T-cell (primary cell): ENCODE measurements around the gene FSTL4. TPM values are rescaled to one million over a fixed set of nuclear protein-coding genes. Genes with fewer than 3 reads are reported as not detected.

Experiments used
- ATAC-seq, 4 experiments: fragments of 200-7000 bp in 3 of 4; fragments of 150-1000 bp in 1 of 4; cut with Tn5 transposase; replicated peaks in 1 of 4; 1 replicate in 3 of 4; 2 replicates in 1 of 4; pipeline ENCODE4 v1.10.0; 2021; ENCODE audit warnings: moderate library complexity in 3 of 4, mild to moderate bottlenecking in 2 of 4, moderate number of reproducible peaks in 1 of 4
- CTCF ChIA-PET, 2 donors: fragments of 300-600 bp; sonication (Branson Sonifier 250); formaldehyde crosslinking; loops; one replicate each; lab custom pipeline; 2022; ENCODE audit warnings: antibody characterized with exemption in 2 of 2; lab: Charles Lee
- POLR2A ChIA-PET, 2 donors: fragments of 300-600 bp; sonication (Branson Sonifier 250); formaldehyde crosslinking; loops; one replicate each; lab custom pipeline; 2022; ENCODE audit warnings: antibody characterized with exemption in 2 of 2; lab: Charles Lee
- DNase-seq, 35 experiments: peaks; one replicate each; pipeline versions ENCODE4 v3.0.0 to v3.0.0-alpha.2; 2013 to 2023
- H3K27ac ChIP-seq: one replicate; pipeline ENCODE4 v1.5.1; 2013; ENCODE audit warnings: low read length
- H3K27me3 ChIP-seq, 2 experiments: replicated peaks in 1 of 2; 1 replicate in 1 of 2; 2 replicates in 1 of 2; pipeline versions ENCODE4 v1.6.1 to v1.7.0; 2013; ENCODE audit warnings: low read length in 1 of 2, mixed read lengths in 1 of 2; ENCODE audit not compliant: control insufficient read depth in 2 of 2, insufficient read depth in 2 of 2; ENCODE audit errors: extremely low read depth in 1 of 2
- H3K36me3 ChIP-seq, 2 donors: 1 replicate in 1 of 2; 2 replicates in 1 of 2; pipeline versions ENCODE4 v1.6.1 to v1.7.0; 2013; ENCODE audit warnings: low read length in 1 of 2; ENCODE audit not compliant: control insufficient read depth in 2 of 2, insufficient read depth in 1 of 2; ENCODE audit errors: extremely low read depth in 1 of 2
- H3K4me1 ChIP-seq, 2 experiments: 1 replicate in 1 of 2; 2 replicates in 1 of 2; pipeline versions ENCODE4 v1.6.1 to v1.7.0; 2013; ENCODE audit warnings: low read length in 2 of 2, mixed read lengths in 1 of 2; ENCODE audit not compliant: insufficient read depth in 2 of 2, control insufficient read depth in 1 of 2; ENCODE audit errors: extremely low read depth in 1 of 2
- H3K4me3 ChIP-seq, 2 donors: 1 replicate in 1 of 2; 2 replicates in 1 of 2; pipeline versions ENCODE4 v1.5.1 to v1.7.0; 2013; ENCODE audit warnings: mild to moderate bottlenecking in 2 of 2, low read length in 1 of 2, moderate library complexity in 1 of 2; ENCODE audit not compliant: control insufficient read depth in 1 of 2; ENCODE audit errors: extremely low read depth in 1 of 2
- H3K9me3 ChIP-seq: 2 replicates; pipeline ENCODE4 v1.7.0; 2013
- H3K27ac Mint-ChIP-seq, 2 donors: one replicate each; pipeline ENCODE4 v1.8.0; 2020 to 2021; ENCODE audit warnings: mild to moderate bottlenecking in 2 of 2, mixed read lengths in 2 of 2
- H3K27me3 Mint-ChIP-seq, 2 donors: one replicate each; pipeline ENCODE4 v1.8.0; 2021 to 2022; ENCODE audit warnings: mixed read lengths in 2 of 2
- H3K36me3 Mint-ChIP-seq: one replicate; pipeline ENCODE4 v1.8.0; 2021; ENCODE audit warnings: mixed read lengths
- H3K4me1 Mint-ChIP-seq, 3 donors: one replicate each; pipeline ENCODE4 v1.8.0; 2020 to 2022; ENCODE audit warnings: mixed read lengths in 3 of 3, mild to moderate bottlenecking in 1 of 3
- H3K4me3 Mint-ChIP-seq, 3 donors: one replicate each; pipeline ENCODE4 v1.8.0; 2020 to 2022; ENCODE audit warnings: mild to moderate bottlenecking in 3 of 3, mixed read lengths in 3 of 3, moderate library complexity in 3 of 3
- H3K9me3 Mint-ChIP-seq, 3 donors: one replicate each; pipeline ENCODE4 v1.8.0; 2020 to 2022; ENCODE audit warnings: mixed read lengths in 3 of 3
- WGBS: methylation state at CpG from one replicate; pipeline ENCODE4 v1.1.5; 2013; ENCODE audit warnings: missing lambda C conversion rate; ENCODE audit not compliant: insufficient coverage; 5-methylcytosine and 5-hydroxymethylcytosine counted together
- total RNA-seq, 35 experiments: library from RNA in 6 of 35; stranded (reverse) in 6 of 35; fragments of 120-200 nt in 1 of 35; gene quantifications; one replicate each; pipeline versions ENCODE4 v1.2.1 to v1.2.4 and lab custom pipeline; 2013 to 2026

Gene FSTL4
- total RNA-seq, 5 donors from 2014 or later (not counting 1 experiment from before 2014, with no cell fraction given): 1.6 TPM; not detected in 3

GRCh38 chr5:133599044-133599443 is 13.3 kb downstream of the FSTL4 start:
- ATAC-seq (no peak), DNase-seq (no peak)
- no peaks in the 10 kb centered on the region for H3K36me3 ChIP-seq
- peaks cover 0 to 21% of the 10 kb centered on the region in 2 experiments for H3K27me3 ChIP-seq
- H3K27me3 Mint-ChIP-seq: peaks cover 9 to 15% of the 10 kb centered on the region in 2 donors
- H3K4me1 Mint-ChIP-seq: no peaks in the 10 kb centered on the region
- no peak overlapping the region for H3K27ac ChIP-seq
- no peaks in the 10 kb centered on the region for H3K36me3 Mint-ChIP-seq
- ChIA-PET POLR2A (no interaction called here), CTCF (no interaction called here)
- no peak overlapping the region for H3K4me3 ChIP-seq
- H3K4me3 Mint-ChIP-seq: no peak overlapping the region
- no peaks in the 10 kb centered on the region for H3K9me3 Mint-ChIP-seq
- no peak overlapping the region for H3K27ac Mint-ChIP-seq
- WGBS: 97% methylated on average over 4 of the region's 8 CpGs
- H3K9me3 ChIP-seq: no peaks in the 10 kb centered on the region
- H3K4me1 ChIP-seq: no peaks in the 10 kb centered on the region

DNA sequence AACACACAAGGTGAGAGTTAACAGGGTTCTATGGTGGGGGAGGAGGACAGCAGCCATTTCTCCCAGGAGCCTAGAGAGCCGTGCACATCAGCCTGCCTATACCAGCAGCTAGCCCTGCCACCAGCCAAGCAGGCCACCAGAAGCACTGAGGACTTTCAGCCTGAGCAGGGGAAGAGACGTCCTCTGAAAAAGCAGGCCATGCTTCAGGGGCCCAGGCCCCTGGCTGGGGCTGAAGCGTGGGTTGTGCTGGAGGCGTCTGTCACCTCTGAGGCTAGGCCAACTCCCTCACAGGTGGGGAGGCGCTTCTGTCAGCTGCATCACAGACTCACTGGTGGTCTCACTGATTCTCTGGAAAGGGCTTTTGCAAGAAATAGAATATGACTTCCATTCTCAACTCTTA is 16.3 kb downstream of the FSTL4 start:
- ATAC-seq (no peak), DNase-seq (no peak)
- no peak overlapping the region for H3K27ac ChIP-seq
- peaks cover 0 to 33% of the 10 kb centered on the region in 2 experiments for H3K27me3 ChIP-seq
- no peaks in the 10 kb centered on the region for H3K9me3 ChIP-seq
- Mint-ChIP-seq H3K4me3 (no peak overlapping the region), H3K27ac (no peak overlapping the region), H3K4me1 (no peaks in the 10 kb centered on the region), H3K27me3 (peaks cover 6 to 15% of the 10 kb centered on the region in 2 donors), H3K36me3 (no peaks in the 10 kb centered on the region), H3K9me3 (no peaks in the 10 kb centered on the region)
- ChIA-PET CTCF (no interaction called here), POLR2A (interaction anchor here in 1 of 2 donors (0.6 kb wide), 1 partner anchor 608 kb away, joined by 7 read pairs; no protein-coding TSS in a partner anchor)
- no peak overlapping the region for H3K4me3 ChIP-seq
- 55% methylated on average over 3 of the region's 5 CpGs for WGBS
- H3K4me1 ChIP-seq: no peaks in the 10 kb centered on the region
- H3K36me3 ChIP-seq: no peaks in the 10 kb centered on the region

GRCh38 chr5:133595465-133595864 is 16.9 kb downstream of the FSTL4 start:
- CTCF ChIA-PET: interaction anchor here in 1 of 2 donors (0.5 kb wide), 1 partner anchor 1288 kb away, joined by 3 read pairs; no protein-coding TSS in a partner anchor
- Mint-ChIP-seq H3K27me3 (peaks cover 5 to 15% of the 10 kb centered on the region in 2 donors), H3K9me3 (no peaks in the 10 kb centered on the region), H3K27ac (no peak overlapping the region), H3K4me3 (no peak overlapping the region), H3K4me1 (no peaks in the 10 kb centered on the region), H3K36me3 (no peaks in the 10 kb centered on the region)
- 53% methylated on average over 5 of the region's 5 CpGs for WGBS
- POLR2A ChIA-PET: interaction anchor here in 1 of 2 donors (0.6 kb wide), 1 partner anchor 609 kb away, joined by 7 read pairs; no protein-coding TSS in a partner anchor
- no peak for ATAC-seq
- Histone ChIP-seq H3K27me3 (peaks cover 0 to 39% of the 10 kb centered on the region in 2 experiments), H3K9me3 (no peaks in the 10 kb centered on the region), H3K36me3 (no peaks in the 10 kb centered on the region), H3K27ac (no peak overlapping the region), H3K4me1 (no peaks in the 10 kb centered on the region), H3K4me3 (no peak overlapping the region)
- DNase-seq: no peak

DNA sequence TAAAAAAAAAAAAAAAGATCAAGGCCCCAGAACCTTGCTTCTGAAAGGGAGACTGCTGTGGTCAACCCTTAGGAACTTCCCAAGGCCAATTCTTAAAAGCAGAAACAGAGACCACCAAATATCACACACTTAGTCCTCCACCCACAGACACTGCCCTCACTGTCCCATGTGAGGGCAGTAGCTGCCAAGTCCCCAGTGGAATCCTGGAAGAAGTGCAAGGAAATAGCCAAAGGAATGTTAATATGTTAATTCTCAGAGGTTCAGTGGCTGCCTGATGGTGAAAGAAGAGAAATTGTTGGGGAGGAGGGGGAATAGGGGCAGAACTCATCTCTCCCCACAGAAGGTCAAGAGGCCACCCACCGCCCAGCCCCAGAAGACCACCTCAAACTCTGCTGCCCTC is 23.1 kb downstream of the FSTL4 start:
- no peaks in the 10 kb centered on the region for H3K9me3 ChIP-seq
- H3K4me1 ChIP-seq: no peaks in the 10 kb centered on the region
- no peaks in the 10 kb centered on the region for H3K4me1 Mint-ChIP-seq
- H3K4me3 ChIP-seq: no peak overlapping the region
- POLR2A ChIA-PET: no interaction called here
- H3K27ac Mint-ChIP-seq: no peak overlapping the region
- no peaks in the 10 kb centered on the region for H3K36me3 ChIP-seq
- peaks cover 0 to 28% of the 10 kb centered on the region in 2 experiments for H3K27me3 ChIP-seq
- WGBS: no CpG with 5 or more reads among the region's 1 CpG
- CTCF ChIA-PET: no interaction called here
- DNase-seq (no peak), ATAC-seq (no peak)
- H3K4me3 Mint-ChIP-seq: no peak overlapping the region
- H3K36me3 Mint-ChIP-seq: no peaks in the 10 kb centered on the region
- no peaks in the 10 kb centered on the region for H3K9me3 Mint-ChIP-seq
- H3K27ac ChIP-seq: no peak overlapping the region
- H3K27me3 Mint-ChIP-seq: peaks cover 2 to 6% of the 10 kb centered on the region in 2 donors

DNA sequence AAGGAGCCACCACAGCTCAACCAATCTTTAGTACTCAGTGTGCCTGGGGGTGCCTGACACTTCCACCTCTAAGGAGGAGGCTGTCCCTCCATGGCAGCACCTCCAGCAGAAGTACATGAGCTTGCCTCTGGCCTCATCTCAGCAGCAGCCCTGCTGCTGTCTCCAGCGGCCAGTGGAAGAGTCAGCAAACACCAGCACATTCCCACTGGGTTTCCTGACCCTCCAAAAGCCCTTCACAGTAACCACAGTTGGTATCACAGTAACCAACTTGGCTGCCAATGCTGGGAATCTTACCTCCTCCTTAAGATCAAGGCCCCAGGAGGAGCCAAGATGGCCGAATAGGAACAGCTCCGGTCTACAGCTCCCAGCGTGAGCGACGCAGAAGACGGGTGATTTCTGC is 29.4 kb downstream of the FSTL4 start:
- Mint-ChIP-seq H3K36me3 (no peaks in the 10 kb centered on the region), H3K27ac (peak overlapping the region in 1 of 2 donors; percentile 27), H3K9me3 (no peaks in the 10 kb centered on the region), H3K4me3 (peak overlapping the region in 2 of 3 donors; percentile 45 to 63), H3K4me1 (peaks cover 0 to 3% (median 0%) of the 10 kb centered on the region in 3 donors), H3K27me3 (peaks cover 12 to 30% of the 10 kb centered on the region in 2 donors)
- no peak overlapping the region for H3K4me3 ChIP-seq
- H3K9me3 ChIP-seq: no peaks in the 10 kb centered on the region
- no peak for ATAC-seq
- 63% methylated on average over 1 of the region's 7 CpGs for WGBS
- no peak for DNase-seq
- ChIA-PET CTCF (interaction anchor here in 1 of 2 donors (1.0 kb wide), 1 partner anchor 60 kb away, joined by 3 read pairs; no protein-coding TSS in a partner anchor), POLR2A (no interaction called here)
- H3K27ac ChIP-seq: no peak overlapping the region
- no peaks in the 10 kb centered on the region for H3K4me1 ChIP-seq
- H3K36me3 ChIP-seq: no peaks in the 10 kb centered on the region
- H3K27me3 ChIP-seq: peaks cover 0 to 29% of the 10 kb centered on the region in 2 experiments

- H3K4me1 ChIP-seq: no peaks in the 10 kb centered on the region
Observed at GRCh38 chr5:133581918-133582317, 30.4 kb downstream of the FSTL4 start.

More at GRCh38 chr5:133581918-133582317, 30.4 kb downstream of the FSTL4 start:
- Mint-ChIP-seq H3K27ac (no peak overlapping the region), H3K36me3 (no peaks in the 10 kb centered on the region), H3K4me3 (no peak overlapping the region), H3K9me3 (no peaks in the 10 kb centered on the region), H3K4me1 (peaks cover 0 to 3% (median 0%) of the 10 kb centered on the region in 3 donors), H3K27me3 (peaks cover 12 to 33% of the 10 kb centered on the region in 2 donors)
- Histone ChIP-seq H3K9me3 (no peaks in the 10 kb centered on the region), H3K4me3 (no peak overlapping the region), H3K27me3 (peaks cover 0 to 36% of the 10 kb centered on the region in 2 experiments), H3K36me3 (no peaks in the 10 kb centered on the region), H3K27ac (no peak overlapping the region)
- DNase-seq (no peak), ATAC-seq (no peak)
- ChIA-PET CTCF (no interaction called here), POLR2A (no interaction called here)
- 68% methylated on average over 3 of the region's 5 CpGs for WGBS
